ENCODE results near the gene TSC2. TPM values are rescaled to one million over a fixed set of nuclear protein-coding genes. Genes with fewer than 3 reads are reported as not detected.
"Not testable (repeated sequence)": the region's sequence is repeated elsewhere in the genome, so short reads cannot be mapped to it uniquely, and the experiment has no call there.

The TSC2 gene
- total RNA-seq, 1 donor from 2014 or later, result 241 TPM

DNA sequence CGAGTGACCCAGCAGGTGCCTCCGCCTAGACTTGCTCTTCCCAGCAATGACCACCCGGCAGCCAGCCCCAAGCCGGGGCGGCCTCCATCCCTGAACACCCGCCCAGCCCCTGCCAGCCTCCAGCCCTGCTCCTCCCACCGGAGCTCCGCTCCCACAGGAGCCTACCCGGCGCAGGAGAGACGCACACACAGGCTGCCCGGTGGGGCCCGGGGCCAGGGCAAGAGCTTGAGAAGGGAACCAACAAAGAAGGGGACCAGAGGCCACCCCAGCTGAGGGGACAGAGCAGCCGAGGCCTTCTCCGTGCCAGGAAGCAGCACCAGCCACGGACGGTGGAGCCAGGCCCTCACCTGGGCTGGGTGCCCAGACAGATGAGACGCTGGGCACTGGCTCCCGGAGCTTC lies 74.1 kb downstream of the TSC2 start:
- no peaks in the 10 kb centered on the region for H3K36me3 Mint-ChIP-seq (ENCODE audit: insufficient read depth)
- TF ChIP-seq, protein P1, sequence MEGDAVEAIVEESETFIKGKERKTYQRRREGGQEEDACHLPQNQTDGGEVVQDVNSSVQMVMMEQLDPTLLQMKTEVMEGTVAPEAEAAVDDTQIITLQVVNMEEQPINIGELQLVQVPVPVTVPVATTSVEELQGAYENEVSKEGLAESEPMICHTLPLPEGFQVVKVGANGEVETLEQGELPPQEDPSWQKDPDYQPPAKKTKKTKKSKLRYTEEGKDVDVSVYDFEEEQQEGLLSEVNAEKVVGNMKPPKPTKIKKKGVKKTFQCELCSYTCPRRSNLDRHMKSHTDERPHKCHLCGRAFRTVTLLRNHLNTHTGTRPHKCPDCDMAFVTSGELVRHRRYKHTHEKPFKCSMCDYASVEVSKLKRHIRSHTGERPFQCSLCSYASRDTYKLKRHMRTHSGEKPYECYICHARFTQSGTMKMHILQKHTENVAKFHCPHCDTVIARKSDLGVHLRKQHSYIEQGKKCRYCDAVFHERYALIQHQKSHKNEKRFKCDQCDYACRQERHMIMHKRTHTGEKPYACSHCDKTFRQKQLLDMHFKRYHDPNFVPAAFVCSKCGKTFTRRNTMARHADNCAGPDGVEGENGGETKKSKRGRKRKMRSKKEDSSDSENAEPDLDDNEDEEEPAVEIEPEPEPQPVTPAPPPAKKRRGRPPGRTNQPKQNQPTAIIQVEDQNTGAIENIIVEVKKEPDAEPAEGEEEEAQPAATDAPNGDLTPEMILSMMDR (IDR thresholded peaks at IDR 0.05; ENCODE audit: unreplicated experiment), result no peak
- no peak overlapping the region for H3K4me3 Mint-ChIP-seq (ENCODE audit: low read depth)
- no peak for DNase-seq (ENCODE audit: low spot score, unreplicated experiment)
- H3K4me1 Mint-ChIP-seq (ENCODE audit: low read depth), result peaks cover 3% of the 10 kb centered on the region
- no peaks in the 10 kb centered on the region for H3K27me3 Mint-ChIP-seq
- H3K27ac Mint-ChIP-seq, result no peak overlapping the region
- H3K9me3 Mint-ChIP-seq (ENCODE audit: low read depth), result no peaks in the 10 kb centered on the region

DNA sequence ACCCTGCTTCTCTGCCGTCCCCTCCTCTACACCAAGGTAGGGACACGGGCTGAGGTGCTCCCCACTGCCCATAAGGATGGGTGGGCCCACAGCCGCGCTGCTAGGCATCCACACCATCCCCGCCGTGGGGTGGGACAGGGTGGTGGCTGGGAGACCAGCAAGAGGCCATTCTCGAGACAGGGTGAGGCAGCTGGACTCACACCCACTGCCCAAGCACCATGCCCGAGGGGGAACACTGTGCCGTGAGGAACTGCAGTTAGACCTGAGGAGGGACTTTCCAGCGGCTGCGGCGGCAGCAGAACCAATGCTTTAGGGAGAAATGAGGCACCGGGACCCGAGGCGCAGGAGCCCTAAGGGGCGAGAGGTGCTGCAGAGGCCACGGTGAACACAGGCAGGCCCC lies 74.6 kb downstream of the TSC2 start:
- no peaks in the 10 kb centered on the region for H3K27me3 Mint-ChIP-seq
- no peaks in the 10 kb centered on the region for H3K36me3 Mint-ChIP-seq (ENCODE audit: insufficient read depth)
- no peak overlapping the region for H3K4me3 Mint-ChIP-seq (ENCODE audit: low read depth)
- H3K27ac Mint-ChIP-seq, result peak overlapping the region; percentile 37
- no peaks in the 10 kb centered on the region for H3K9me3 Mint-ChIP-seq (ENCODE audit: low read depth)
- H3K4me1 Mint-ChIP-seq (ENCODE audit: low read depth), result peaks cover 3% of the 10 kb centered on the region
- no peak for DNase-seq (ENCODE audit: low spot score, unreplicated experiment)
- TF ChIP-seq, protein P1 (IDR thresholded peaks at IDR 0.05; ENCODE audit: unreplicated experiment), result no peak

DNA sequence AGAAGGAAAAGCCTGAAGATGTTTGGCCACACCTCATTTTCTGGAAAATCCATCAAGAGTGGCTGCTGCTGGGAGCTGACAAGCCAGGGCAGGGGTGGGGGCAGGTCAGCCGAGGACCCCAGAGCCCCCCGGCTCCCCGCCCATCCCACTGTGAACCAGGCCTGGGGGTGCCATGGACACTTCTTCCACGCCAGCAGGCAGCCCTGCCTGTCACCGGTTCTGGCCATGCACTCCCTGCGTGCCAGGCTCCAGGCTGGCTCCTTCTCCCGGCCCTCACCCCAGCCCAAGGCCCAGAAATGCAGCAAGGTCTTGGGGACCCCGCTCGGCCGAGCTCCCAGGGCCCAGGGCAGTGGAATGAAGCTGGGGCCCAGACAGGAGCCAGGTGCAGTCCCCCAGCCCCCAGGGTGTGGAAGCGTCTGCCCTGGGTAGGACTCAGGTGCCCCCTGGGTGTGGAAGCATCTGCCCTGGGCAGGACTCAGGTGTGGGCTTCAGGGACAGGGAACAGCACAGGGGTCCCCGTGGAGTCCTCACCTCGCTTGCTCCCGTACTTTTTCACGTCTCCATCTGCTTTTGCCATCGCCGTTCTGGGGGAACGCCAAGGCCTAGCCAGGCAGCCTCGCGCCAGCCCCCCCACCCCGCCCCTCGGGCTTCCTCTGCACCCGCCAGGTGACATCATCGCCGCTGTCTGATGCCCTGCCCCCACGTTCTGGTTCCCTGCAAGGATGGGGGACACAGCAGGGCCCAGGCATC lies 75.3 kb downstream of the TSC2 start:
- H3K4me3 Mint-ChIP-seq (ENCODE audit: low read depth); H3K9me3 Mint-ChIP-seq (ENCODE audit: low read depth); H3K36me3 Mint-ChIP-seq (ENCODE audit: insufficient read depth); H3K27me3 Mint-ChIP-seq; H3K27ac Mint-ChIP-seq; H3K4me1 Mint-ChIP-seq (ENCODE audit: low read depth); DNase-seq (ENCODE audit: low spot score, unreplicated experiment): not testable (repeated sequence)

DNA sequence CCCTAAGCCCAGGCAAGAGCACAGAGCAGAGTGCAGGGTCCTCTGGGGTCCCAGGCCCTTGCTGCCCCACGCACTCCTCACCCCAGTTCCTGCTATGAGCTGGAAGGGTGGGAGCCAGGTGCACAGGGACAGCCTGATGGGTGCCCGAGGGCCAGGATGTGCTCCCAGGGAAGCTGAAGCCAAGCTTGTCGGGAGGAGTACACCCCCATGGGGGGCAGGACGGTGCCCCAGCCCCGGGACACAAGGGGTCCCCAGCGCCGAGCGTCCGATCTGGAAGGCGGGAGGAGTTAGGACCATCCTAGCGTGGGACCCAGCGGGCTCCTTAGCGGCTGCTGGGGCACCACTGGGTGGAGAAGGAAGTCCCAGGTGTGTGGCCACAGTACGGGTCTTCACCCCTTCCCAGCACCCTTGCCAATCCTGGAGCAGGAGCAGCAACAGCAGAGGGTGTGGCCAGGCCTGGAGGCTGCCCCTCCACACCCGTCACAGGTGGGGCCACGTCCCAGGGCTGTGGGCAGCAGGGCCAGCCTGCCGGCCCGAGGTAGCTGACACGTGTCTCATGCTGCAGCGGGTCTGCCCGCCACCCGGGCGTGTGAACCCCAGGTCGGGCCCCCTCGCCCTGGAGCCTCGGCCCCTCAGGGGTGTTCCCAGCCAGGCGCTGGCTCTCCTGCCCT lies 76.1 kb downstream of the TSC2 start:
- H3K4me1 Mint-ChIP-seq (ENCODE audit: low read depth); H3K9me3 Mint-ChIP-seq (ENCODE audit: low read depth); DNase-seq (ENCODE audit: low spot score, unreplicated experiment); H3K27ac Mint-ChIP-seq; H3K36me3 Mint-ChIP-seq (ENCODE audit: insufficient read depth); H3K4me3 Mint-ChIP-seq (ENCODE audit: low read depth); H3K27me3 Mint-ChIP-seq: not testable (repeated sequence)

DNA sequence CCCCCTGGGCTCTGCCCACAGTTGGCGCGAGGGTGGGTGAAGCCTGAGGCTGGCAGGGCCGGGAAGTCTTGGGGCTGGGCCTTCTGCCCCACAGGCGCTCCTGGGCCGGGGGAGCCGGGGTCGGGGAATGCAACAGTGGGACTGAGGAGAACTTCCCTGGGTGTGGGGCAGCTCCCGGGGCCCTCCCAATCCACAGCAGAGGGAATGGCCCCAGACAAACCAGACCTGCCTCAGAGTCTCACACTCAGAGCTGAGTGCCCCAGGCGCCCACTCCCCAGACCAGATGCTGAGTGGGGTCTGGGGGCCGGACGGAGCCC lies 76.5 kb downstream of the TSC2 start:
- not testable (repeated sequence) for H3K4me1 Mint-ChIP-seq (ENCODE audit: low read depth); H3K27me3 Mint-ChIP-seq; H3K27ac Mint-ChIP-seq; DNase-seq (ENCODE audit: low spot score, unreplicated experiment); H3K4me3 Mint-ChIP-seq (ENCODE audit: low read depth); H3K36me3 Mint-ChIP-seq (ENCODE audit: insufficient read depth); H3K9me3 Mint-ChIP-seq (ENCODE audit: low read depth)

DNA sequence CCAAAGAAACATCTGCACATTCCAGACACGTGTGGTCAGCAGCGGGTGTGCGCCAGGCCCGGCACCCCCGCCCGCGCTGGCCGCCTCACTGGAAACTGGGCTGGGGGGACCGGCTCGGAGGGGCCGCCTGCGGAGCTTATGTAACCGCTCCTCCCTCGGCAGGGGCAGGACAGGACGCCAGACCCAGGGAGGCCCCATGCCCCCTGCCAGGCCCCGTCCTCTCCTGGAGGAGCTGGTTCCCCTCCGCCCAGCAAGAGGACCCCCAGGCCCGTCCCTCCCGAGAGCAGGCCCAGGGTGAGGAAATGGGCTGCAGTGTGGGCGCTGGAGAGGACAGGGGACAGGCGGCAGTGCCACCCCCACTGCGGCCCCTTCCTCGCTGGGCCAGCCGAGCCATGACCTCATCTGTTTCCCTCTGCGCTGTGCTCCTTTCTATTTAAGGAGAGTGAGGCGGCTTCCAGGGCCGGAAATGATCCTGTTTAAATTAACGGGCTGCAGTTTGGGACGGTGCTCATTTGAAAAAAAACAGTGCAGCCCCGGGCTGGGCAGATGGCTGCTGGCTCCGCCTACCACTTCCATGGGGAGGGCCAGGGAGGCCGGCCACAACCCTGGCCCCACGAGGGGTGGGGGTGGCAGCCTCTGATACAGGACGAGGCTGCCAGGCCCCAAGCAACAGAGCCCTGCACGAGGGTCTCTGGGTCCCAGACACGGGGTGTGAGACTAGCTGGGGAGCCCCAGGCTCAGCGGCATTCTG lies 77.1 kb downstream of the TSC2 start:
- H3K36me3 Mint-ChIP-seq (ENCODE audit: insufficient read depth); H3K9me3 Mint-ChIP-seq (ENCODE audit: low read depth); H3K27ac Mint-ChIP-seq; H3K4me1 Mint-ChIP-seq (ENCODE audit: low read depth); DNase-seq (ENCODE audit: low spot score, unreplicated experiment); H3K4me3 Mint-ChIP-seq (ENCODE audit: low read depth); H3K27me3 Mint-ChIP-seq: not testable (repeated sequence)

DNA sequence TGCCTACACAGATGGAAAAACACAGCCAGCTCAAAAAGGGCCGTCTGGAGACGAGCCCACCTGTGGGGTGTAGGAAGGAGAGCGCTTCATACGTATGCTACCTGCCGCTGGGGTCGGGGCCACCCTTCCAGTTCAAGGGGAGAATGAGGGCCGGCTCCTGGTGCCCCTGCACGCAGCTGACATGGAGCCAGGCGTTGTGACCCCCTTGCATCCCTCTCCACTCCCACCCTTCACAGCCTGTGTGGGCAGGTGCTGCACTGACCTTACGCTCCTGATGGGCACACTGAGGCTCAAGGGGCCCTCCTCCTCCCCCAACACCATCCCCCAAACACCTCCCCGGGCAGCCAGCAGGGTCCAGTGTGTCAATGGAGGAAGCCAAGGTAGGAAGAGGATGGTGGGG lies 77.8 kb downstream of the TSC2 start:
- H3K4me1 Mint-ChIP-seq (ENCODE audit: low read depth); H3K36me3 Mint-ChIP-seq (ENCODE audit: insufficient read depth); H3K4me3 Mint-ChIP-seq (ENCODE audit: low read depth); DNase-seq (ENCODE audit: low spot score, unreplicated experiment); H3K27me3 Mint-ChIP-seq; H3K9me3 Mint-ChIP-seq (ENCODE audit: low read depth): not testable (repeated sequence)
- H3K27ac Mint-ChIP-seq, result peak overlapping the region; percentile 41

DNA sequence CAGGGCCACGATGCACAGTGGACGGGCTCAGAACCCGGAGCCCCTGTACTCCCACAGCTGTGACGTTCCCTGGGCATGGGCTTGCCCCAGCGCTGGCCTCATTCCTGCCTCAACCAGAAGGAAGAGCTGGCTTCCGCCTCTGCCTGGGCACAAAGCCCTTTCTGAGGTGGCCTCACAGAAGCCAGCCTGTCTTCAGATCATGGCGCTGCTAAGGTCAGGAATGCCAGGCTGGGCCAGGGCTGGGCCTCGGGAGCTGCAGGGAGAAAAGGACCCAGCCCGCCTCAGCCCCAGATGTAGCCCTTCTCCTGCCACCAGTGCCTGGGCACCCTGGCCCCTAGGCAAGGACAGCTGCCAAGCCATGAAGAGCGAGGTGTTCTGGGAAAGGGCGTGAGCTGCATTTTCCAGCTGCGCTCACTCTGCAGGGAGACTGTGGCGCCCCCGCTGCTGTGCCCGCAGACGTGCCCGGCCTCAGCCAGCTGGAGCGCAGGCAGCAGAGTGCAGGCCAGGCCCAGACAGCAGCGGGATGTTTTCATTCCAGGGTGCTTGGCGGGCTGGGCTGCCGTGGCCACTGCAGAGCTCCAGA lies 78.5 kb downstream of the TSC2 start:
- H3K9me3 Mint-ChIP-seq (ENCODE audit: low read depth); DNase-seq (ENCODE audit: low spot score, unreplicated experiment); H3K27me3 Mint-ChIP-seq; H3K36me3 Mint-ChIP-seq (ENCODE audit: insufficient read depth); H3K27ac Mint-ChIP-seq; H3K4me3 Mint-ChIP-seq (ENCODE audit: low read depth); H3K4me1 Mint-ChIP-seq (ENCODE audit: low read depth): not testable (repeated sequence)

DNA sequence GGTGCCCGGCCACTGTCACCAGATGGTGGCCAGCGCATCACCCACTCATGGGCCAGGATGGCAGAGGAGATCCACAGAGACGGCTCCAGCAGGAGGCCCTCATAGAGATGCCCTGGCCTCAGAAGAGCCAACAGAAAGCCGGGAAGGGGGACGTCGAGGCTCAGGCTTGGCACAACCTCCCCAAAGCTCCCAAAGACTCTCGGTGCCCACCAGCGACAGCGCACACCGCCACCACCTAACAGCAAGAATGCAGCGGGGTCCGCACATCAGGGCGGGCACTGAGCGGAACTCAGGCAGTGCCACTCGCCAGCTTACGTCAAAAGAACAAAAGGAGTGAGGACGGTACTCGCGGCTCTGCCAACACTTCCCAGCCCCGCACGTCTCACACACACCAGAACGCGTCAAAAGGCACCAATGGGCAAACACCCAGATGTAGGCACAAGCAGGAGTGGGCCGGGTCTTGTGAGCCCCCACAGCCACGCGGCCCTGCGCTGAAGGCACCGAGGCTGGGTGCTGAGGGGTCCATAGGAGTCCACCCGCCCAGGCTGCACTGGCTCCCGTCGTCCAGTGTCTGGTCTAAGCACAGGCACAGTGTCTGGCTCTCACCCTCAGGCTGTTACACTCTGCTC lies 79.3 kb downstream of the TSC2 start:
- H3K9me3 Mint-ChIP-seq (ENCODE audit: low read depth); H3K36me3 Mint-ChIP-seq (ENCODE audit: insufficient read depth); H3K4me3 Mint-ChIP-seq (ENCODE audit: low read depth); DNase-seq (ENCODE audit: low spot score, unreplicated experiment); H3K27ac Mint-ChIP-seq; H3K27me3 Mint-ChIP-seq; H3K4me1 Mint-ChIP-seq (ENCODE audit: low read depth): not testable (repeated sequence)

DNA sequence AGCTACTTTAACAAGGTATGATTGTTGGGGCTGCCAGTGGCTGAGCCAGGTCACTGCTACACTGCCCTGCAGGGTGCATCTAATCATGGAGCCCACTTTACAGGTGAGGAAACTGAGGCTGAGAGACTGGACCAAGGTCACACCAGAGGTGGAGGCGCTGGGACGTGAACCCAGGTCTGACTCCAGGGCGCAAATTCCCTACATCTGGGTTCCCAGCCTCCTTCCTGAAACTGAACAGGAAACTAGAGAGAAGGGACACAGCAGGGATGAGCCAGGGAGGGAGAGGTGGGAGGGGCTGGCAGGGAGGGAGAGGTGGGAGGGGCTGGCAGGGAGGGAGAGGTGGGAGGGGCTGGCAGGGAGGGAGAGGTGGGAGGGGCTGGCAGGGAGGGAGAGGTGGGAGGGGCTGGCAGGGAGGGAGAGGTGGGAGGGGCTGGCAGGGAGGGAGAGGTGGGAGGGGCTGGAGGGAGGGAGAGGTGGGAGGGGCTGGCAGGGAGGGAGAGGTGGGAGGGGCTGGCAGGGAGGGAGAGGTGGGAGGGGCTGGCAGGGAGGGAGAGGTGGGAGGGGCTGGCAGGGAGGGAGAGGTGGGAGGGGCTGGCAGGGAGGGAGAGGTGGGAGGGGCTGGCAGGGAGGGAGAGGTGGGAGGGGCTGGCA lies 80.0 kb downstream of the TSC2 start:
- H3K4me1 Mint-ChIP-seq (ENCODE audit: low read depth); H3K27me3 Mint-ChIP-seq; H3K9me3 Mint-ChIP-seq (ENCODE audit: low read depth); H3K4me3 Mint-ChIP-seq (ENCODE audit: low read depth); H3K27ac Mint-ChIP-seq; DNase-seq (ENCODE audit: low spot score, unreplicated experiment); H3K36me3 Mint-ChIP-seq (ENCODE audit: insufficient read depth): not testable (repeated sequence)
